IPS-18c (cell line): ENCODE data around the gene TPST1.
"Not testable (repeated sequence)": the region's sequence is repeated elsewhere in the genome, so short reads cannot be mapped to it uniquely, and the experiment has no call there.

Source experiments
- H3K4me3 ChIP-seq: 2 replicates; pipeline ENCODE4 v1.7.0; 2013; ENCODE audit warnings: low read depth, mild to moderate bottlenecking, low read length, moderate library complexity; ENCODE audit not compliant: insufficient read depth
- H3K9me3 ChIP-seq: one replicate; pipeline ENCODE4 v1.6.1; 2013; ENCODE audit warnings: mild to moderate bottlenecking, low read length, moderate library complexity; ENCODE audit not compliant: control insufficient read depth, insufficient read depth

TPST1 gene

GRCh38 chr7:66336760-66337159, 131.6 kb downstream of the TPST1 start:
- H3K9me3 ChIP-seq = peaks cover 3% of the 10 kb centered on the region
- no peak overlapping the region for H3K4me3 ChIP-seq

- no peak overlapping the region for H3K4me3 ChIP-seq
- peaks cover 3% of the 10 kb centered on the region for H3K9me3 ChIP-seq
These were observed 134.0 kb downstream of the TPST1 start for GRCh38 chr7:66339141-66339540.

GRCh38 chr7:66344166-66344565, 139.0 kb downstream of the TPST1 start:
- Histone ChIP-seq H3K4me3 (no peak overlapping the region), H3K9me3 (no peaks in the 10 kb centered on the region)

GRCh38 chr7:66348531-66348930, 143.4 kb downstream of the TPST1 start:
- Histone ChIP-seq H3K9me3 (no peaks in the 10 kb centered on the region), H3K4me3 (no peak overlapping the region)

GRCh38 chr7:66348959-66349358, 143.8 kb downstream of the TPST1 start:
- H3K9me3 ChIP-seq = no peaks in the 10 kb centered on the region

GRCh38 chr7:66352071-66352470, 146.9 kb downstream of the TPST1 start:
- no peak overlapping the region for H3K4me3 ChIP-seq

More at GRCh38 chr7:66348959-66349358, 143.8 kb downstream of the TPST1 start:
- H3K4me3 ChIP-seq = no peak overlapping the region

GRCh38 chr7:66353547-66353946, 148.4 kb downstream of the TPST1 start:
- Histone ChIP-seq H3K9me3 (no peaks in the 10 kb centered on the region), H3K4me3 (no peak overlapping the region)

More at GRCh38 chr7:66352071-66352470, 146.9 kb downstream of the TPST1 start:
- H3K9me3 ChIP-seq = no peaks in the 10 kb centered on the region

GRCh38 chr7:66355756-66356155, 150.6 kb downstream of the TPST1 start:
- no peak overlapping the region for H3K4me3 ChIP-seq
- H3K9me3 ChIP-seq = no peaks in the 10 kb centered on the region

GRCh38 chr7:66356277-66356721, 151.2 kb downstream of the TPST1 start:
- H3K4me3 ChIP-seq = no peak overlapping the region
- H3K9me3 ChIP-seq = no peaks in the 10 kb centered on the region

GRCh38 chr7:66357087-66357486, 152.0 kb downstream of the TPST1 start:
- H3K9me3 ChIP-seq = no peaks in the 10 kb centered on the region

GRCh38 chr7:66359656-66360211, 154.6 kb downstream of the TPST1 start:
- Histone ChIP-seq H3K4me3 (no peak overlapping the region), H3K9me3 (no peaks in the 10 kb centered on the region)

More at GRCh38 chr7:66357087-66357486, 152.0 kb downstream of the TPST1 start:
- no peak overlapping the region for H3K4me3 ChIP-seq

GRCh38 chr7:66362136-66362535, 157.0 kb downstream of the TPST1 start:
- H3K9me3 ChIP-seq = no peaks in the 10 kb centered on the region
- no peak overlapping the region for H3K4me3 ChIP-seq

- H3K4me3 ChIP-seq = no peak overlapping the region
- H3K9me3 ChIP-seq = no peaks in the 10 kb centered on the region
These were observed 158.5 kb downstream of the TPST1 start for GRCh38 chr7:66363635-66364034.

- H3K9me3 ChIP-seq, H3K4me3 ChIP-seq: not testable (repeated sequence)
These were observed 159.9 kb downstream of the TPST1 start for GRCh38 chr7:66365031-66365430.

GRCh38 chr7:66371096-66371824, 166.1 kb downstream of the TPST1 start:
- Histone ChIP-seq H3K4me3 (no peak overlapping the region), H3K9me3 (no peaks in the 10 kb centered on the region)

- not testable (repeated sequence) for H3K9me3 ChIP-seq, H3K4me3 ChIP-seq
These were observed 169.2 kb downstream of the TPST1 start for GRCh38 chr7:66374141-66374840.

GRCh38 chr7:66376264-66376945, 171.3 kb downstream of the TPST1 start:
- no peaks in the 10 kb centered on the region for H3K9me3 ChIP-seq
- H3K4me3 ChIP-seq = no peak overlapping the region
